DND-41 (cell line): Measurements from ENCODE around the gene UST.

Source experiments
- EZH2 ChIP-seq: IDR thresholded peaks from 3 replicates; pipeline ENCODE4 v1.6.1; 2012; ENCODE audit warnings: borderline replicate concordance, low read depth, mild to moderate bottlenecking, moderate library complexity, low read length, inconsistent platforms; ENCODE audit not compliant: severe bottlenecking
- TF ChIP-seq, protein P1 (sequence below): IDR thresholded peaks from 2 replicates; pipeline ENCODE4 v1.5.1; 2012; ENCODE audit warnings: borderline replicate concordance, low read length, moderate library complexity, mild to moderate bottlenecking; ENCODE audit not compliant: poor library complexity, severe bottlenecking; ENCODE audit errors: extremely low read depth

DNA sequence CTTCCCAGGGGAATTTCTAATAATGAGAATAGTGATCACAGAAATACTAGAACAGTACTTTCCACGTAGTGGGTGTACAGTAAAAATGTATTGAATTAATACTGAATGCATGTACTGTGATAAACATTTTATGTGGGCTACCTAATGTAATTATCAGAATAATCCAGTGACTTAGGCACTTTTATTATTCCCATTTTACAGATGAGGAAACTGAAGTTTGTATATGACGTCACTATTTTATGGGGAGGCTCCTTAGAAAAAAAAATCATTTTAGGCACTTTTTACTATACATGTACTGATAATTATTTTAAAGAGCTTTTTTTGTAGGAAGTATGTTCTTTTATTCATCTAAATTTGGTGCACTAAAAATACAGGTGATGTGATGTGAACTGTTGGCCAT lies 295.1 kb downstream of the UST start:
- TF ChIP-seq, protein P1, sequence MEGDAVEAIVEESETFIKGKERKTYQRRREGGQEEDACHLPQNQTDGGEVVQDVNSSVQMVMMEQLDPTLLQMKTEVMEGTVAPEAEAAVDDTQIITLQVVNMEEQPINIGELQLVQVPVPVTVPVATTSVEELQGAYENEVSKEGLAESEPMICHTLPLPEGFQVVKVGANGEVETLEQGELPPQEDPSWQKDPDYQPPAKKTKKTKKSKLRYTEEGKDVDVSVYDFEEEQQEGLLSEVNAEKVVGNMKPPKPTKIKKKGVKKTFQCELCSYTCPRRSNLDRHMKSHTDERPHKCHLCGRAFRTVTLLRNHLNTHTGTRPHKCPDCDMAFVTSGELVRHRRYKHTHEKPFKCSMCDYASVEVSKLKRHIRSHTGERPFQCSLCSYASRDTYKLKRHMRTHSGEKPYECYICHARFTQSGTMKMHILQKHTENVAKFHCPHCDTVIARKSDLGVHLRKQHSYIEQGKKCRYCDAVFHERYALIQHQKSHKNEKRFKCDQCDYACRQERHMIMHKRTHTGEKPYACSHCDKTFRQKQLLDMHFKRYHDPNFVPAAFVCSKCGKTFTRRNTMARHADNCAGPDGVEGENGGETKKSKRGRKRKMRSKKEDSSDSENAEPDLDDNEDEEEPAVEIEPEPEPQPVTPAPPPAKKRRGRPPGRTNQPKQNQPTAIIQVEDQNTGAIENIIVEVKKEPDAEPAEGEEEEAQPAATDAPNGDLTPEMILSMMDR = no peak
- no peak for TF ChIP-seq EZH2
